Measurements from ENCODE around the gene ZDHHC6.
A peak's percentile ranks its signal among the peaks of the same experiment; 100 is the strongest.
"Not testable (repeated sequence)": the region's sequence is repeated elsewhere in the genome, so short reads cannot be mapped to it uniquely, and the experiment has no call there.

The ZDHHC6 gene

GRCh38 chr10:112446855-112447619 is at the start of gene ZDHHC6, which contains the start of gene VTI1A:
ZDHHC6 (minus strand) TSS chr10:112446914; CDS start chr10:112445436, 1,478 bp downstream.
VTI1A (plus strand) TSS chr10:112447215; CDS start chr10:112447374, 159 bp downstream.
- DNase-seq, result peak; percentile 69 to 75

- no peak for DNase-seq
Measured at GRCh38 chr10:112492736-112493135, 46.0 kb upstream of the ZDHHC6 start.

- no peak for DNase-seq
Measured at GRCh38 chr10:112491144-112491543, 44.4 kb upstream of the ZDHHC6 start.

GRCh38 chr10:112490545-112490944 is 43.8 kb upstream of the ZDHHC6 start:
- DNase-seq, result no peak

GRCh38 chr10:112487964-112488363 is 41.2 kb upstream of the ZDHHC6 start:
- DNase-seq, result no peak

GRCh38 chr10:112484399-112484798 is 37.7 kb upstream of the ZDHHC6 start:
- no peak for DNase-seq

GRCh38 chr10:112481602-112482001 is 34.9 kb upstream of the ZDHHC6 start:
- no peak for DNase-seq

- DNase-seq, result peak; percentile 18 to 19
Measured at GRCh38 chr10:112475575-112476218, 29.0 kb upstream of the ZDHHC6 start.

- peak; percentile 64 to 74 for DNase-seq
Measured at GRCh38 chr10:112471878-112472487, 25.3 kb upstream of the ZDHHC6 start.

- DNase-seq, result no peak
Measured at GRCh38 chr10:112467541-112468075, 20.9 kb upstream of the ZDHHC6 start.

GRCh38 chr10:112466802-112467201 is 20.1 kb upstream of the ZDHHC6 start:
- no peak for DNase-seq

- no peak for DNase-seq
Measured at GRCh38 chr10:112465299-112465883, 18.7 kb upstream of the ZDHHC6 start.

- DNase-seq, result not testable (repeated sequence)
Measured at GRCh38 chr10:112464074-112464473, 17.4 kb upstream of the ZDHHC6 start.

- DNase-seq, result no peak
Measured at GRCh38 chr10:112461029-112461887, 14.5 kb upstream of the ZDHHC6 start.

GRCh38 chr10:112460366-112460765 is 13.7 kb upstream of the ZDHHC6 start:
- no peak for DNase-seq

GRCh38 chr10:112456533-112456932 is 9.8 kb upstream of the ZDHHC6 start:
- peak in 1 of 2 experiments; percentile 30 for DNase-seq

- no peak for DNase-seq
Measured at GRCh38 chr10:112454910-112455779, 8.4 kb upstream of the ZDHHC6 start.

- peak; percentile 25 to 39 for DNase-seq
Measured at GRCh38 chr10:112448888-112449287, 2.2 kb upstream of the ZDHHC6 start.

GRCh38 chr10:112447620-112447928 is 860 bp upstream of the ZDHHC6 start:
- DNase-seq, result peak in 1 of 2 experiments; percentile 24

GRCh38 chr10:112446055-112446854 is 459 bp downstream of the ZDHHC6 start:
- DNase-seq, result peak; percentile 40 to 42
